Measurements from ENCODE around the gene R3HDM2.

R3HDM2 gene

GRCh38 chr12:57222286-57223190 lies 208.3 kb downstream of the R3HDM2 start:
- Histone ChIP-seq H3K36me3 (ENCODE audit: insufficient read depth, low read length) (no peaks in the 10 kb centered on the region), H3F3A (ENCODE audit: low read depth) (no peaks in the 10 kb centered on the region), H3K4me1 (ENCODE audit: insufficient read depth, low read length, poor library complexity, severe bottlenecking) (peaks cover 14% of the 10 kb centered on the region), H3K4me2 (ENCODE audit: low read depth, low read length, poor library complexity, severe bottlenecking) (no peak overlapping the region), H3K4me3 (ENCODE audit: low read length, poor library complexity, severe bottlenecking) (no peak overlapping the region), H2AFZ (ENCODE audit: low read length) (no peak overlapping the region), H3K9ac (ENCODE audit: low read depth, low read length, poor library complexity, severe bottlenecking) (no peak overlapping the region), H3K27me3 (ENCODE audit: insufficient read depth, low read length, poor library complexity, severe bottlenecking) (no peaks in the 10 kb centered on the region), H3K9me3 (ENCODE audit: insufficient read depth, low read depth, low read length) (no peaks in the 10 kb centered on the region), H4K20me1 (ENCODE audit: insufficient read depth, low read length, poor library complexity, severe bottlenecking) (no peaks in the 10 kb centered on the region), H3K79me2 (ENCODE audit: insufficient read depth, low read length) (no peaks in the 10 kb centered on the region), H3K9me2 (replicated peaks; ENCODE audit: low read depth, low read length) (no peaks in the 10 kb centered on the region)
- TF ChIP-seq CTCF (conservative IDR thresholded peaks at IDR 0.05; ENCODE audit: low read length) (no peak), EZH2phosphoT487 (IDR thresholded peaks at IDR 0.05; ENCODE audit: borderline replicate concordance) (no peak)

GRCh38 chr12:57221169-57221917 lies 209.5 kb downstream of the R3HDM2 start:
- Histone ChIP-seq H3K9me2 (replicated peaks; ENCODE audit: low read depth, low read length) (no peaks in the 10 kb centered on the region), H3K9ac (ENCODE audit: low read depth, low read length, poor library complexity, severe bottlenecking) (no peak overlapping the region), H3K4me2 (ENCODE audit: low read depth, low read length, poor library complexity, severe bottlenecking) (no peak overlapping the region), H3K36me3 (ENCODE audit: insufficient read depth, low read length) (no peaks in the 10 kb centered on the region), H3K27me3 (ENCODE audit: insufficient read depth, low read length, poor library complexity, severe bottlenecking) (no peaks in the 10 kb centered on the region), H3K9me3 (ENCODE audit: insufficient read depth, low read depth, low read length) (no peaks in the 10 kb centered on the region), H3K4me1 (ENCODE audit: insufficient read depth, low read length, poor library complexity, severe bottlenecking) (peaks cover 10% of the 10 kb centered on the region), H3K79me2 (ENCODE audit: insufficient read depth, low read length) (no peaks in the 10 kb centered on the region), H4K20me1 (ENCODE audit: insufficient read depth, low read length, poor library complexity, severe bottlenecking) (no peaks in the 10 kb centered on the region), H3K4me3 (ENCODE audit: low read length, poor library complexity, severe bottlenecking) (no peak overlapping the region), H2AFZ (ENCODE audit: low read length) (no peak overlapping the region), H3F3A (ENCODE audit: low read depth) (no peaks in the 10 kb centered on the region)
- TF ChIP-seq EZH2phosphoT487 (IDR thresholded peaks at IDR 0.05; ENCODE audit: borderline replicate concordance) (no peak), CTCF (conservative IDR thresholded peaks at IDR 0.05; ENCODE audit: low read length) (no peak)

DNA sequence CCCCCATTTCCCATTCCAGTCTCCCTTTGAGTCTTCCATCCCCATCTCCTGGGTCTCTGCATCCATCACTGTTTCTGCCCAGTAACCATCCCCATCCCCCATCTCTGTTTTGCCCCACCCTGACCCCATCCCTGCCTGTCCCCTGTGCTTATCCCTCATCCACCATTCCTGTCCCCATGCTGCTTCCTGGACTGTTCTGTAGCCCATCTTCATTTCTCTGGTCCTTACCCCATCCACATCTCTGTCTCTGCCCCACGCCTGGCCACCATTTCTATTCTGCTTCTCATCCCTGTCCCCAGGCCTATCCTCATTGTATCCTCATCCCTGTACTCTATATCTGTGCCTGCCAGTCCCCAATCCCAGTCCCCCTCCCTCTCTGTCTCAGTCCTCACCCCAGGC lies 210.1 kb downstream of the R3HDM2 start:
- H3K9me3 ChIP-seq (ENCODE audit: insufficient read depth, low read depth, low read length) = no peaks in the 10 kb centered on the region
- no peaks in the 10 kb centered on the region for H3K27me3 ChIP-seq (ENCODE audit: insufficient read depth, low read length, poor library complexity, severe bottlenecking)
- peaks cover 10% of the 10 kb centered on the region for H3K4me1 ChIP-seq (ENCODE audit: insufficient read depth, low read length, poor library complexity, severe bottlenecking)
- no peak overlapping the region for H3K4me2 ChIP-seq (ENCODE audit: low read depth, low read length, poor library complexity, severe bottlenecking)
- H2AFZ ChIP-seq (ENCODE audit: low read length) = no peak overlapping the region
- no peaks in the 10 kb centered on the region for H3K9me2 ChIP-seq (replicated peaks; ENCODE audit: low read depth, low read length)
- H3F3A ChIP-seq (ENCODE audit: low read depth) = no peaks in the 10 kb centered on the region
- TF ChIP-seq CTCF (conservative IDR thresholded peaks at IDR 0.05; ENCODE audit: low read length) (no peak), EZH2phosphoT487 (IDR thresholded peaks at IDR 0.05; ENCODE audit: borderline replicate concordance) (no peak)
- no peaks in the 10 kb centered on the region for H3K79me2 ChIP-seq (ENCODE audit: insufficient read depth, low read length)
- H3K9ac ChIP-seq (ENCODE audit: low read depth, low read length, poor library complexity, severe bottlenecking) = no peak overlapping the region
- no peaks in the 10 kb centered on the region for H3K36me3 ChIP-seq (ENCODE audit: insufficient read depth, low read length)
- no peak overlapping the region for H3K4me3 ChIP-seq (ENCODE audit: low read length, poor library complexity, severe bottlenecking)
- no peaks in the 10 kb centered on the region for H4K20me1 ChIP-seq (ENCODE audit: insufficient read depth, low read length, poor library complexity, severe bottlenecking)
